BLaER1 treated with 17β-estradiol and CSF1 and Interleukin-3, amounts not matched to agents 10 nM and 100 nM (cell line): ENCODE data around the gene BHLHE40.

Experiments
- H3K27ac ChIP-seq, 11 experiments: shearing (Covaris generic); formaldehyde crosslinking; 2 replicates each; pipeline ENCODE4 v1.8.1; 2022
- H3K27me3 ChIP-seq, 11 experiments: shearing (Covaris generic); formaldehyde crosslinking; 2 replicates each; pipeline ENCODE4 v1.8.1; 2022
- H3K36me3 ChIP-seq, 11 experiments: shearing (Covaris generic); formaldehyde crosslinking; 2 replicates each; pipeline ENCODE4 v1.8.1; 2022
- H3K4me1 ChIP-seq, 10 experiments: shearing (Covaris generic); formaldehyde crosslinking; 2 replicates each; pipeline ENCODE4 v1.8.1; 2022
- H3K4me2 ChIP-seq, 11 experiments: shearing (Covaris generic); formaldehyde crosslinking; 2 replicates each; pipeline ENCODE4 v1.8.1; 2022
- H3K4me3 ChIP-seq, 10 experiments: shearing (Covaris generic); formaldehyde crosslinking; 2 replicates each; pipeline ENCODE4 v1.8.1; 2022
- H3K9ac ChIP-seq, 11 experiments: shearing (Covaris generic); formaldehyde crosslinking; 2 replicates each; pipeline ENCODE4 v1.8.1; 2022
- H3K9me3 ChIP-seq, 11 experiments: shearing (Covaris generic); formaldehyde crosslinking; replicated peaks in 1 of 11; 2 replicates each; pipeline ENCODE4 v1.8.1; 2022
- H4K20me1 ChIP-seq, 11 experiments: shearing (Covaris generic); formaldehyde crosslinking; 2 replicates each; pipeline ENCODE4 v1.8.1; 2022
- Cebpa-rat ChIP-seq, 11 experiments: shearing (Covaris generic); IDR thresholded peaks; 2 replicates each; pipeline ENCODE4 v1.8.1; 2022

The BHLHE40 gene

DNA sequence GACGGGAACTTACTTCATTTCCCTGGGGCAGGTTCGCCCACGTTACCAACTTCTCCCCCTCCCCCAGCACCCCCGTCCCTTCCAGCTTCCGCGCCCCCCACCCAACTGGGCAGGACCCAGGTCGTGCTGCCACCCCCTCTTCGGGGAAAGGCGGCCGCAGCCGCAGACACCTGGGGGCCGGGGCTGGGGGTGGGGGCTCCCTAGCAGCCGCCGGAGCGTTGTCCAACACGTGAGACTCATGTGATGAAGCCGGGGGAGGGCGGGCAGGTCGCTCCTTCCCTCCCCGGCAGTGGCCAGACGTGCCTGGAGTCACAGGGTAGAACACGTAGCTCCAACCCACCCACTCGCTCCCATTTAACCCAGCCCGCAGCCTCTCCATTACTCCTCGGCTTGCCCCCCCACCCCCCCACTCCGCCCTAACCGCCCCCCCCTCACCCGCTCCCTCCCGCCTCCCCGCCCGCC, 240 bp upstream of the BHLHE40 start:
- peaks cover 5 to 36% (median 24%) of the 10 kb centered on the region in 11 experiments; a peak in 20 of 22 replicates for H3K36me3 ChIP-seq
- peaks cover 49 to 83% (median 72%) of the 10 kb centered on the region in 10 experiments for H3K4me1 ChIP-seq
- H3K4me3 ChIP-seq = peak overlapping the region; percentile 76 to 98 (median 90)
- H3K27ac ChIP-seq = peak overlapping the region; percentile 96 to 100 (median 98)
- H3K4me2 ChIP-seq = peak overlapping the region in 6 of 11 experiments; percentile 95 to 98 (median 96); a peak in 9 of 22 replicates
- H3K9ac ChIP-seq = peak overlapping the region; percentile 92 to 99 (median 95); a peak in 21 of 22 replicates
- no peak for TF ChIP-seq Cebpa-rat (IDR thresholded peaks at IDR 0.05)
- H4K20me1 ChIP-seq = peaks cover 31 to 40% (median 36%) of the 10 kb centered on the region in 11 experiments
- H3K9me3 ChIP-seq = no peaks in the 10 kb centered on the region
- peaks cover 0 to 26% (median 0%) of the 10 kb centered on the region in 11 experiments; a peak in 6 of 22 replicates for H3K27me3 ChIP-seq

DNA sequence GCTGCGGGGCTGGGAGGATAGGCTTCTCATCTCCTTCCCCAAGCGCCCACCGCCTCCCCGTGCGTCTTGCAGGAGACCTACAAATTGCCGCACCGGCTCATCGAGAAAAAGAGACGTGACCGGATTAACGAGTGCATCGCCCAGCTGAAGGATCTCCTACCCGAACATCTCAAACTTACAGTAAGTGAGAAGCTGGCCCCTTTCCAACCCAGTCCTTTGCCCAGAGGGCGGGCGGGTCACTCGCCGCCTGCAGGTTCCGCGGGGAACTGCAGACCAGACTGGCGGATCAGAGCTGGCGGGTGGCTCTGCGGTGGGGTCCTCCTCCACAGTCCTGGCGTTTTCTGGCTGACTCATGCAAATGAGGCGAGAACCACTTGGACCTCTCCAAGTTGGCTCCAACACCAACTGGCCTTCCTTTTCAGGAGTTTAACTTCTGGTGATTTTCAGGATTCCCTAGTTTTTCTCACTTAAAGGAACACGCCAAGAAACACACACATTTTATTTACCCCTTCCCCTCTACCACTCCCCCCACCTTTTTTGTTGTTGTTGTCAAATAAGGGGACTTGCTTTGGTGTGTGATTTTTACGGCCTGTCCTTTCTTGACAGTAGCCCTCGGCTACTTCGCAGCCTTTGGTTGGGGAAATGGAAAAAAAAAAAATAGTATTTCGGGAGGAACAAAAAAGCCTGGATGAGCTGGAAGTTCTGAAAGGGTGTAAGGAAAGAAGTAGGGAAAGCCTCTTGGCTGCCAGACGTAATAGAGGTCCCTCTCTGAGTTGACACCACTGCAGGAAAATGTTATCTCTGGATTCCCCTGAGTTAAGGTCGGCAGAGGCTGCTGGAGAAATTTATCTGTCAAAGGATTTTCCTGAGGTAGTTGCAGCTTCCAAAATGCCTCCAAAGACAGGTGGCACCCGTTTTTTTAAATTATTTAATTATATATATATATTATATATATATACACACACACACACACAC, 1.3 kb downstream of the BHLHE40 start:
- H4K20me1 ChIP-seq = peaks cover 43 to 52% (median 50%) of the 10 kb centered on the region in 11 experiments
- H3K27me3 ChIP-seq = peaks cover 0 to 26% (median 0%) of the 10 kb centered on the region in 11 experiments; a peak in 6 of 22 replicates
- peak overlapping the region; percentile 92 to 98 (median 94) for H3K9ac ChIP-seq
- H3K4me1 ChIP-seq = peaks cover 51 to 84% (median 72%) of the 10 kb centered on the region in 10 experiments
- peak overlapping the region; percentile 76 to 98 (median 90) for H3K4me3 ChIP-seq
- TF ChIP-seq Cebpa-rat (IDR thresholded peaks at IDR 0.05) = no peak
- H3K36me3 ChIP-seq = peaks cover 5 to 49% (median 24%) of the 10 kb centered on the region in 11 experiments; a peak in 20 of 22 replicates
- peak overlapping the region; percentile 86 to 100 (median 98) for H3K27ac ChIP-seq
- peak overlapping the region; percentile 93 to 99 (median 96) for H3K4me2 ChIP-seq
- H3K9me3 ChIP-seq = no peaks in the 10 kb centered on the region

DNA sequence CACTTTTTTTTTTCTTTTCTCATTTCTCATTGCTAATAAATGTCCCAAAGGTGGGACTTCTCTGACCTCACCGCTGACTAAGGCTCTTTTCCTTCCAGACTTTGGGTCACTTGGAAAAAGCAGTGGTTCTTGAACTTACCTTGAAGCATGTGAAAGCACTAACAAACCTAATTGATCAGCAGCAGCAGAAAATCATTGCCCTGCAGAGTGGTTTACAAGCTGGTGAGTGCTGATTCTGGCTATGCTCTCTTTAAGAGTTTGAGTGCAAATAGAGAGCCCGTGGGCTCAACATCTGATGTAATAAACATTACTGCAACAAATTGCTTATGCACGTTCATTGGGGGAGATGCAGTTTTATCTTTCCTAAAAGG, 2.0 kb downstream of the BHLHE40 start:
- peaks cover 5 to 49% (median 24%) of the 10 kb centered on the region in 11 experiments; a peak in 20 of 22 replicates for H3K36me3 ChIP-seq
- no peaks in the 10 kb centered on the region for H3K9me3 ChIP-seq
- peak overlapping the region in 4 of 11 experiments; percentile 10 to 100 (median 92); a peak in 5 of 22 replicates for H3K27ac ChIP-seq
- H3K27me3 ChIP-seq = peaks cover 0 to 26% (median 0%) of the 10 kb centered on the region in 11 experiments; a peak in 6 of 22 replicates
- peaks cover 51 to 84% (median 72%) of the 10 kb centered on the region in 10 experiments for H3K4me1 ChIP-seq
- no peak for TF ChIP-seq Cebpa-rat (IDR thresholded peaks at IDR 0.05)
- peak overlapping the region; percentile 9 to 98 (median 90); a peak in 18 of 20 replicates for H3K4me3 ChIP-seq
- peak overlapping the region; percentile 4 to 98 (median 93); a peak in 15 of 22 replicates for H3K9ac ChIP-seq
- H3K4me2 ChIP-seq = peak overlapping the region; percentile 93 to 99 (median 96)
- peaks cover 46 to 60% (median 56%) of the 10 kb centered on the region in 11 experiments for H4K20me1 ChIP-seq

DNA sequence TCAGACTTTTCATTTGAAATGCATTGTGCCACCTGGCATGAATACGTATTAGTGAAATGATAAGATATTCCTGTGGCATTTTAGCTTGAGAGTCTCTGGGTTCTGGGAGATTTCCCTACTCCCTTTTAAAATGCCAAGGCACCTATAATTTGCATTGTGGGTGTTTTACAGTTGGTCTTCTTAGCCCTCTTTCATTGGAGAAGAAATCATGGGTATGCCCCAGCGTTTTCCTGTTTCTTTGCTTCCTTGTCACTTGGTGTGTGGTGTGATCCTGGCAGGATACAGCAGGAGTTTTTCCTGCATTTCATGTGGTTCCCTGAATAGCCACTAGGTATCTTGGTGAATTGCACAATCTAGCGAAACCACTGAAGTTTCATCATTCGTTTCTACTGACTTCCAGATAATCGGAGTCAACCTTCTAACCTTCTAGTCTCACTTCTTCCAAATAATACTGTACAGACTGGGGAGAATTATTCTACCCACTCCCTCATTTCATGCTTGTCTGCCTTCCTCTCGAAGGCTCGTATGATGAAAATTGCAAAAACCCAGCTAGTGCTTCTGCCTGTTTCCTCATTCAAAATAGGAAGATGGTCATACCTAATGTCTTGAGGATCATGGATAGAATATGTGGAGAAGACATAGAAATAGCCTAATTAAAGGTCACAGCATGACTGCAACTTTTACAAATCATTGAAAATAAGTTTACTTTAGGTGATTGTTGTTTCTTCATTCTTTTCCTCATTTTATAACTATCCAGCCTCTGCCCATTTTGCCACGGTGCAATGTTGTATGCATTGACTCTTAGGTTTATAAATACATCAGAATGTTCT, 2.6 kb downstream of the BHLHE40 start:
- Histone ChIP-seq H3K4me2 (peak overlapping the region; percentile 93 to 99 (median 96)), H3K36me3 (peaks cover 5 to 49% (median 24%) of the 10 kb centered on the region in 11 experiments; a peak in 20 of 22 replicates), H4K20me1 (peaks cover 46 to 60% (median 56%) of the 10 kb centered on the region in 11 experiments), H3K4me1 (peaks cover 48 to 84% (median 72%) of the 10 kb centered on the region in 10 experiments), H3K9me3 (no peaks in the 10 kb centered on the region), H3K27ac (peak overlapping the region in 4 of 11 experiments; percentile 10 to 100 (median 92); a peak in 5 of 22 replicates), H3K4me3 (peak overlapping the region; percentile 9 to 98 (median 90); a peak in 18 of 20 replicates), H3K9ac (peak overlapping the region in 9 of 11 experiments; percentile 4 to 98 (median 93); a peak in 15 of 22 replicates), H3K27me3 (peaks cover 0 to 26% (median 0%) of the 10 kb centered on the region in 11 experiments; a peak in 6 of 22 replicates)
- TF ChIP-seq Cebpa-rat (IDR thresholded peaks at IDR 0.05) = peak in 9 of 11 experiments; percentile 19 to 85 (median 72); a peak in 12 of 22 replicates

DNA sequence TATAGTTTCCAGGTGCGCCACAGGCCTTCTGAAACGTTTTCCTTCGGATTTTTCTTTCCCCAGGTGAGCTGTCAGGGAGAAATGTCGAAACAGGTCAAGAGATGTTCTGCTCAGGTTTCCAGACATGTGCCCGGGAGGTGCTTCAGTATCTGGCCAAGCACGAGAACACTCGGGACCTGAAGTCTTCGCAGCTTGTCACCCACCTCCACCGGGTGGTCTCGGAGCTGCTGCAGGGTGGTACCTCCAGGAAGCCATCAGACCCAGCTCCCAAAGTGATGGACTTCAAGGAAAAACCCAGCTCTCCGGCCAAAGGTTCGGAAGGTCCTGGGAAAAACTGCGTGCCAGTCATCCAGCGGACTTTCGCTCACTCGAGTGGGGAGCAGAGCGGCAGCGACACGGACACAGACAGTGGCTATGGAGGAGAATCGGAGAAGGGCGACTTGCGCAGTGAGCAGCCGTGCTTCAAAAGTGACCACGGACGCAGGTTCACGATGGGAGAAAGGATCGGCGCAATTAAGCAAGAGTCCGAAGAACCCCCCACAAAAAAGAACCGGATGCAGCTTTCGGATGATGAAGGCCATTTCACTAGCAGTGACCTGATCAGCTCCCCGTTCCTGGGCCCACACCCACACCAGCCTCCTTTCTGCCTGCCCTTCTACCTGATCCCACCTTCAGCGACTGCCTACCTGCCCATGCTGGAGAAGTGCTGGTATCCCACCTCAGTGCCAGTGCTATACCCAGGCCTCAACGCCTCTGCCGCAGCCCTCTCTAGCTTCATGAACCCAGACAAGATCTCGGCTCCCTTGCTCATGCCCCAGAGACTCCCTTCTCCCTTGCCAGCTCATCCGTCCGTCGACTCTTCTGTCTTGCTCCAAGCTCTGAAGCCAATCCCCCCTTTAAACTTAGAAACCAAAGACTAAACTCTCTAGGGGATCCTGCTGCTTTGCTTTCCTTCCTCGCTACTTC, 3.8 kb downstream of the BHLHE40 start:
- Histone ChIP-seq H3K4me1 (peaks cover 59 to 84% (median 75%) of the 10 kb centered on the region in 10 experiments), H3K27ac (peak overlapping the region; percentile 20 to 72 (median 66); a peak in 21 of 22 replicates), H4K20me1 (peaks cover 46 to 60% (median 56%) of the 10 kb centered on the region in 11 experiments), H3K36me3 (peaks cover 5 to 49% (median 24%) of the 10 kb centered on the region in 11 experiments; a peak in 20 of 22 replicates), H3K4me3 (peak overlapping the region; percentile 37 to 98 (median 90)), H3K9me3 (no peaks in the 10 kb centered on the region), H3K9ac (peak overlapping the region; percentile 7 to 98 (median 71); a peak in 21 of 22 replicates), H3K4me2 (peak overlapping the region; percentile 93 to 99 (median 96)), H3K27me3 (peaks cover 0 to 29% (median 0%) of the 10 kb centered on the region in 11 experiments; a peak in 6 of 22 replicates)
- TF ChIP-seq Cebpa-rat (IDR thresholded peaks at IDR 0.05) = no peak

DNA sequence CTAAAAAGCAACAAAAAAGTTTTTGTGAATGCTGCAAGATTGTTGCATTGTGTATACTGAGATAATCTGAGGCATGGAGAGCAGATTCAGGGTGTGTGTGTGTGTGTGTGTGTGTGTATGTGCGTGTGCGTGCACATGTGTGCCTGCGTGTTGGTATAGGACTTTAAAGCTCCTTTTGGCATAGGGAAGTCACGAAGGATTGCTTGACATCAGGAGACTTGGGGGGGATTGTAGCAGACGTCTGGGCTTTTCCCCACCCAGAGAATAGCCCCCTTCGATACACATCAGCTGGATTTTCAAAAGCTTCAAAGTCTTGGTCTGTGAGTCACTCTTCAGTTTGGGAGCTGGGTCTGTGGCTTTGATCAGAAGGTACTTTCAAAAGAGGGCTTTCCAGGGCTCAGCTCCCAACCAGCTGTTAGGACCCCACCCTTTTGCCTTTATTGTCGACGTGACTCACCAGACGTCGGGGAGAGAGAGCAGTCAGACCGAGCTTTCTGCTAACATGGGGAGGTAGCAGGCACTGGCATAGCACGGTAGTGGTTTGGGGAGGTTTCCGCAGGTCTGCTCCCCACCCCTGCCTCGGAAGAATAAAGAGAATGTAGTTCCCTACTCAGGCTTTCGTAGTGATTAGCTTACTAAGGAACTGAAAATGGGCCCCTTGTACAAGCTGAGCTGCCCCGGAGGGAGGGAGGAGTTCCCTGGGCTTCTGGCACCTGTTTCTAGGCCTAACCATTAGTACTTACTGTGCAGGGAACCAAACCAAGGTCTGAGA, 4.7 kb downstream of the BHLHE40 start:
- peaks cover 68 to 92% (median 84%) of the 10 kb centered on the region in 10 experiments for H3K4me1 ChIP-seq
- H3K4me3 ChIP-seq = peak overlapping the region in 9 of 10 experiments; percentile 45 to 98 (median 91); a peak in 18 of 20 replicates

More for the DNA sequence above, 4.7 kb downstream of the BHLHE40 start:
- Histone ChIP-seq H3K27ac (peak overlapping the region; percentile 20 to 72 (median 66)), H3K9me3 (no peaks in the 10 kb centered on the region), H3K27me3 (peaks cover 0 to 29% (median 0%) of the 10 kb centered on the region in 11 experiments; a peak in 6 of 22 replicates), H4K20me1 (peaks cover 46 to 60% (median 56%) of the 10 kb centered on the region in 11 experiments), H3K4me2 (peak overlapping the region; percentile 93 to 99 (median 96)), H3K36me3 (peaks cover 5 to 49% (median 24%) of the 10 kb centered on the region in 11 experiments; a peak in 20 of 22 replicates), H3K9ac (peak overlapping the region; percentile 7 to 98 (median 71); a peak in 21 of 22 replicates)
- no peak for TF ChIP-seq Cebpa-rat (IDR thresholded peaks at IDR 0.05)
